WERI-Rb-1 (cell line): ENCODE results near the gene BEST3.

Source experiments
- DNase-seq: peaks from one replicate; pipeline ENCODE4 v3.0.0-alpha.2; 2020
- H3K27ac ChIP-seq: fragments of 250-450 bp; sonication (Bioruptor Pico); 2 replicates; pipeline ENCODE4 v1.5.1; 2020; ENCODE audit warnings: mild to moderate bottlenecking, moderate library complexity
- H3K27me3 ChIP-seq: fragments of 250-450 bp; sonication (Bioruptor Pico); 2 replicates; pipeline ENCODE4 v1.5.1; 2021; ENCODE audit warnings: mild to moderate bottlenecking, low read depth, moderate library complexity; ENCODE audit not compliant: insufficient read depth, severe bottlenecking
- H3K36me3 ChIP-seq: fragments of 250-450 bp; sonication (Bioruptor Pico); 2 replicates; pipeline ENCODE4 v1.5.1; 2020; ENCODE audit warnings: mild to moderate bottlenecking, moderate library complexity
- H3K4me3 ChIP-seq: 2 replicates; pipeline ENCODE4 v1.5.1; 2011; ENCODE audit warnings: low read depth, mild to moderate bottlenecking, control low read depth, low read length
- H3K9me3 ChIP-seq: fragments of 250-450 bp; sonication (Bioruptor Pico); 2 replicates; pipeline ENCODE4 v1.5.1; 2021; ENCODE audit warnings: mild to moderate bottlenecking, moderate library complexity; ENCODE audit not compliant: severe bottlenecking
- TF ChIP-seq, protein P1 (sequence below): IDR thresholded peaks from 2 replicates; pipeline ENCODE4 v1.5.1; 2011; ENCODE audit warnings: low read depth, mild to moderate bottlenecking, control low read depth, inconsistent platforms, low read length

Gene BEST3

GRCh38 chr12:69653703-69654102 lies 45.4 kb downstream of the BEST3 start:
- Histone ChIP-seq H3K4me3 (no peak overlapping the region), H3K27me3 (no peaks in the 10 kb centered on the region), H3K36me3 (no peaks in the 10 kb centered on the region), H3K27ac (no peak overlapping the region), H3K9me3 (no peaks in the 10 kb centered on the region)
- no peak for DNase-seq
- TF ChIP-seq, protein P1, sequence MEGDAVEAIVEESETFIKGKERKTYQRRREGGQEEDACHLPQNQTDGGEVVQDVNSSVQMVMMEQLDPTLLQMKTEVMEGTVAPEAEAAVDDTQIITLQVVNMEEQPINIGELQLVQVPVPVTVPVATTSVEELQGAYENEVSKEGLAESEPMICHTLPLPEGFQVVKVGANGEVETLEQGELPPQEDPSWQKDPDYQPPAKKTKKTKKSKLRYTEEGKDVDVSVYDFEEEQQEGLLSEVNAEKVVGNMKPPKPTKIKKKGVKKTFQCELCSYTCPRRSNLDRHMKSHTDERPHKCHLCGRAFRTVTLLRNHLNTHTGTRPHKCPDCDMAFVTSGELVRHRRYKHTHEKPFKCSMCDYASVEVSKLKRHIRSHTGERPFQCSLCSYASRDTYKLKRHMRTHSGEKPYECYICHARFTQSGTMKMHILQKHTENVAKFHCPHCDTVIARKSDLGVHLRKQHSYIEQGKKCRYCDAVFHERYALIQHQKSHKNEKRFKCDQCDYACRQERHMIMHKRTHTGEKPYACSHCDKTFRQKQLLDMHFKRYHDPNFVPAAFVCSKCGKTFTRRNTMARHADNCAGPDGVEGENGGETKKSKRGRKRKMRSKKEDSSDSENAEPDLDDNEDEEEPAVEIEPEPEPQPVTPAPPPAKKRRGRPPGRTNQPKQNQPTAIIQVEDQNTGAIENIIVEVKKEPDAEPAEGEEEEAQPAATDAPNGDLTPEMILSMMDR, result no peak

DNA sequence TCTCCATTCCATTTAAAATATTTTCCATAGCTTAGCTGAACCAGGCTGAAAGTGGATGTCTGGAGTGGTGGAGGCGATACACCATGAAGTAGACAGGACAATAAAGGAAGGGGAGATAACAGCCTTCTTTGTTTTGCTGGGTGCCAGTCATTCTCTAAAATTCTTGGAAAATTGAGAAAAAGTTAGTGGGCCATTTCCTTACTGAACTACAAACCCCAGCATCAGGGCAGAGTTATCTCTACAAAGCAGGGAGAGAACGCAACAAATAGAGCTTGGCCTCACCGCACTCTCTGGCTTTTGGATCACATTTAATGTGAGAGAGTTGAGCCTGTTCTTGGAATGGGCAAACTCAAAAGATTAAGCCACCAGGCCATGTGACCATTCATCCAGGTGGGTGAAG lies 47.2 kb downstream of the BEST3 start:
- Histone ChIP-seq H3K27ac (no peak overlapping the region), H3K36me3 (no peaks in the 10 kb centered on the region), H3K27me3 (no peaks in the 10 kb centered on the region), H3K4me3 (no peak overlapping the region), H3K9me3 (no peaks in the 10 kb centered on the region)
- DNase-seq, result no peak
- TF ChIP-seq, protein P1, result no peak

DNA sequence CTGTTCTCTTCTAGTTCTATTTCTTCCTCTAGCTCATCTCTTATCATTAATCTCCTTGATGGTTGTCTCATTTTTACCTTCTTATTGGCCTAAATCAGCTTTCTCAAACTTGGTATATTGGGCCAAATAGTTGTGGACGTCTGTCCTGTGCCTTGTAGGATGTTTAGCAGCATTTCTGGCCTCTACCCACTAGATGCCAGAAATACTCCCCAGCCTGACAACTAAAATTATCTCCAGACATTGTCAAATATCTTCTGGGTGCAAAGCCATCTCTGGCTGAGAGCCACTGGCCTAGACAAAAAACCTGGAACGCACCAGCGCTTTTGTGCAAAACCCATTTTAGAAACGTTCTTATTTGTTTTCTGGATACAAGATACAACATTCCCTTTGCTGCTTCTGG lies 49.6 kb downstream of the BEST3 start:
- DNase-seq, result no peak
- Histone ChIP-seq H3K27me3 (no peaks in the 10 kb centered on the region), H3K9me3 (no peaks in the 10 kb centered on the region), H3K27ac (no peak overlapping the region), H3K4me3 (no peak overlapping the region), H3K36me3 (no peaks in the 10 kb centered on the region)
- TF ChIP-seq, protein P1, result no peak

GRCh38 chr12:69648476-69648875 lies 50.6 kb downstream of the BEST3 start:
- Histone ChIP-seq H3K9me3 (no peaks in the 10 kb centered on the region), H3K36me3 (no peaks in the 10 kb centered on the region), H3K27ac (no peak overlapping the region), H3K27me3 (no peaks in the 10 kb centered on the region), H3K4me3 (no peak overlapping the region)
- TF ChIP-seq, protein P1, result no peak
- DNase-seq, result no peak

DNA sequence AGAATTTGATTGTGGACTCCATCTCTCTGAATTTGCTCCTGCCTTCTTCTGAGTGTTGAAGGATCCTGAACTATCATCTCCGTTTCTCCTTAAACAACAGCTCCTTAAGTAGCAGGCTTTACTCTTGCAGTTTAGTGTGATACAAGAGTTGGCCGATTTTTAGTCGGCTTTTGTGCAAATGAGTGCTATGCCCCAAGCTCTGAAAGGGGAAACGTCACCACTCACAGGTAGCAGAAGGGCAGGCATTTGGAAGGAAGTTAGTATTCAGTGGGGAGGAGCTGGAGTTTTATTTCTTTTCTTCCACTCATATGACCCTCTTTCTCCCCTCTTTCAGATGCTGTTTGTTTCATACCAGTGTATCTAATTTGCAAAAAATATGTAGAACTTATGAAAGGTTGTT lies 51.9 kb downstream of the BEST3 start:
- Histone ChIP-seq H3K9me3 (no peaks in the 10 kb centered on the region), H3K4me3 (no peak overlapping the region), H3K27me3 (no peaks in the 10 kb centered on the region), H3K27ac (no peak overlapping the region), H3K36me3 (no peaks in the 10 kb centered on the region)
- TF ChIP-seq, protein P1, result no peak
- no peak for DNase-seq

DNA sequence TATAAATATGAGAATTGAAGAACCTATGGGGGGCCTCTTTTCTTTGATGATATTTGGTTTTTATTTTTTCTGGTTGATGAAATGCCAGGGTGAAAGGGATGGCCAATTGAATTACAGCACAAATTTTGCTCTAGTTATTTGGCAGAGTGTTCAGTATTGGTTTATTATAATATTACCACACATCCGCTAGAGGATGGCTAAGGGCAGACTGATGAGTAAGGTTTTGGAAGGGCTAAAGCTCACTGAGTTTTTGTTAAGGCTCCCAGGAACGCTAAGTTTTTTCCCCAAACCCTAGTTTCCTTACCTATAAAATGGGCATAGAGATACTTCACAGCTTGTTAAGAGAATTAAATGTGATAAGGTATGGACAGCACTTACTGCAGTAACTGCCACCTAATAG lies 54.1 kb downstream of the BEST3 start:
- Histone ChIP-seq H3K36me3 (no peaks in the 10 kb centered on the region), H3K27ac (no peak overlapping the region), H3K27me3 (no peaks in the 10 kb centered on the region), H3K9me3 (no peaks in the 10 kb centered on the region), H3K4me3 (no peak overlapping the region)
- DNase-seq, result no peak
- TF ChIP-seq, protein P1, result no peak
